K562 treated with DMSO at 1 percent for 48 hours (cell line): ENCODE results near the gene RNASEH1. TPM values are rescaled to one million over a fixed set of nuclear protein-coding genes. Genes with fewer than 3 reads are reported as not detected.

Experiments
- total RNA-seq: library from RNA; unstranded; fragments of 300-600 nt; gene quantifications from 2 replicates; pipeline ENCODE4 v1.2.3, GENCODE V29; 2022; ENCODE audit warnings: low replicate concordance; ENCODE audit errors: extremely low read depth

Gene RNASEH1, protein sequence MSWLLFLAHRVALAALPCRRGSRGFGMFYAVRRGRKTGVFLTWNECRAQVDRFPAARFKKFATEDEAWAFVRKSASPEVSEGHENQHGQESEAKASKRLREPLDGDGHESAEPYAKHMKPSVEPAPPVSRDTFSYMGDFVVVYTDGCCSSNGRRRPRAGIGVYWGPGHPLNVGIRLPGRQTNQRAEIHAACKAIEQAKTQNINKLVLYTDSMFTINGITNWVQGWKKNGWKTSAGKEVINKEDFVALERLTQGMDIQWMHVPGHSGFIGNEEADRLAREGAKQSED
- not detected in 2 replicates for total RNA-seq

DNA sequence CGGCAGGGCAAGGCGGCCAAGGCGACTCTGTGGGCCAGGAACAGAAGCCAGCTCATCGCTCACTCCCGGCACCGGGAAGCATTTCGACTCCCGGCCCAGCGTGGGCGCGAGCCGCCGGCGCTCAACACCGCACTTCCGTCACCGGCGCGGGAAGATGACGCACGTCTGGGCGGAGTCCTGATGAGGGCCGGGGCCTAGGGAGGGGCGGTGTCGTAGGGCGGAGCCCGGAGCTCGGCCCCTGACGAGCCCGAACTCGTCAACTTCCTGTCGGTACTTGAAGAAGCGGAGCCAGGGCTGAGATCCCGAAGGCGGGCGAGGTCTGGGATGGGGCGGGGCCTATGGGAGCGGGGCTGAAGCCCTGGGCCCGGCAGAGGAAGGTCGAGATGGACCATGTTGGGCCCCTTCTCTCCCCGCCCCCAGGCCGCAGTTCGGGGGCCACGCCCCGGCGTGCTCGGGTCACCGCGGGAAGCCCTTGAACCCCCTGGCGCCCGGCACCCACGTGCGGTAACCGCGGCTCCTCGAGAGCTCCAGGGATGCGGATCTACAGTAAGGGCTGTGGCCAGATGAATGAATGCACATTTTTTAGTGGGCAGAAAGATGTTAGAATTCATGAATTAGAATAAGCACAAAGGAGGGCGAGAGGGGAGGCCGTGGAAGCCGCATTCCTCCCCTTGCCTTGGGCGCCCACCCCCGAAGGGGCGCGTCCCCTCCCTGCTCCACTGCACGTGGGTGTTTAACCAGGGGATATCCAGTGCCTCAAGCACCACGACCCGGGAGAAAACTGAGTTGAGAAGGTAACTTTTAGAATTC, at the start of gene RNASEH1:
RNASEH1 (minus strand) TSS at position 129 of the 810 bp plus-strand sequence; CDS start at position 56, 73 bp downstream.

DNA sequence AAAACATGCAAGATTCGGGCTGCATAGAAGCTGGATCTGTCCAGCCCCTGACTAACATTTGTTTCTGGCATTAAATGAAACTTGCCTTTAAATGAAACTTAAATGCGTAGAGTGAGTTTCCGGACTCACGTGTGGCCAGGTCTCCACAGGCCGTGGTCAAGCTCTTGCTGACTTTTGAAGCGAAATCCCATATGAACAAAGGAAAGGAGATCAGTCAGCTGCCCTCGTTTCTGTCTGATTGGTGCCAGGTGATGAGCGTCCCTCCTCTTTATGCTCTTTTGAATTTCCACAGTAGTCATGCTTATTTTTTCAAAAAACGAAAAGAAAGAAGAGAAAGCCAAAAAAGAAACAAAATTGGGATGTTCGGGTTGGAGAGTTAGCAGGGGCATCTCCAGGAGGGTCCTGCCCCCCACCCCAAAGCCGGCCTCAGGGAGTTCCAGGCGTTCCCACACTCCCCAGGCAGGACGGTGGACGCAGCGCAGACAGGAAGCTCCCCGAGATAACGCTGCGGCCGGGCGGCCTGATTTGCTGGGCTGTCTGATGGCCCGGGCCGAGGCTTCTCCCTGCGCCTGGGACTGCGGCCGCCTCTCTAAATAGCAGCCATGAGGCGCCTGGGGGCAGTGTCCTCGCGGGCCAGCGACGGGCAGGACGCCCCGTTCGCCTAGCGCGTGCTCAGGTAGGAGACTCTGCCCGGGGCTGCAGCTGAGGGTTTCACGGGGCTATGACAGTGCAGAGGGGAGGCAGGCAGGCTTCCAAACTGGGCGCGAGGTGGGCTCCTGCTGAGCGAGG, 36.6 kb upstream of the RNASEH1 start, which contains the start of gene COLEC11:
COLEC11 (plus strand) TSS at position 620 of the 789 bp plus-strand sequence. CDS start 9,229 bp downstream, outside the sequence.

DNA sequence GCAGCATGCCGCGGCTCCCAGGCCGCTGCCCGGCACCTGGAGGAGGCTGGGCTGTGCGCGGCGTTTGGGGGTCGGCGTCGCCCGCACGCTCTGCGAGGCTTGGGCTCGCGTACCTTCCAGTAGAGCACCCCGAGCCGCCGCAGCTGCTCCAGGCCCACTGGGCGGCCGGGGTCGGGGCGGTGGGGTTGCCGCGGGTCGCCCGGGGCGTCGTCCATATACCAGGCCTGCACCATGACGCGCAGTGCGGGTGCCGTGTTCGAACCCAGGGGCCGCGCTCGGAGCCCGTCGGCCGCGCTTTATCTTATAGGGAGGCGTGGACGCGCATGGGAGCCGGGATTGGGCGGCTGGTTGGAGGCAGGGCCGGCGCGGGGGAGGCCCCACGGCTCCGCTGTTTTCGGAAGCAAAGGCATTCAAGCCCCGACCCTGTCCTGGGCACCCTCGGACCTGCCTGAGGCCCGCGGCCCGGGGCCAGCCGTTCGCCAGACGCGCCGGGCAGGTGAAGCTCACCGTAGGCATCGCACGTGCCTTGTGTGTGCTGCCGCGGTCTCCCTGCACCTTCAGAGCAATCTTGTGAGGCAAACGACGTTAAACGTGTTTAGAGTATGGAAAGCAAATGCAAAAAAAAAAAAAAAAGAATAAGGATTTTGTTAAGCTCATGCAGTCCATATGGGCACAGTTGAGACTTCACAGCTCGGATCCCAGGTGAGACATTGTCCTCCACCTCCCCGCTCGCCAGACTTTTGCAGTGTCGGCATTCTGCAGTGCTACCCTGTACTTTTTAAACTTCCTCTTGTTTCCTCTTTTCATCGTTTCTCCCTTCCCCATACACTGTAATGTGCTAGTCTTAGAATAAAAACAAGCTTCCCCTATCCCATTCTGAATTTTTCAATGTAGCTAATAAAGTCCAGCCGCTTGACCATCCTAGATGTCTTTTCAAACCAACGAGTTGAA, 38.6 kb downstream of the RNASEH1 start, which contains the start of gene ADI1:
ADI1 (minus strand) TSS at position 277 of the 951 bp plus-strand sequence; CDS start at position 233, 44 bp downstream.

Other genes with a start within 250 kb of the RNASEH1 start
- not detected in 2 replicates for gene EIPR1, start 180.5 kb downstream of the RNASEH1 start, total RNA-seq
- gene TRAPPC12, start 178.6 kb downstream of the RNASEH1 start, total RNA-seq, result not detected in 2 replicates
- not detected in 2 replicates for gene ADI1, start 38.8 kb downstream of the RNASEH1 start, total RNA-seq
- gene RPS7, start 16.9 kb upstream of the RNASEH1 start, total RNA-seq, result 1,745 TPM in 1 of 2 replicates, not detected in the other
- not detected in 2 replicates for gene COLEC11, start 36.8 kb upstream of the RNASEH1 start, total RNA-seq
- gene ALLC, start 99.9 kb upstream of the RNASEH1 start, total RNA-seq, result not detected in 2 replicates
- gene DCDC2C, start 145.2 kb upstream of the RNASEH1 start, total RNA-seq, result not detected in 2 replicates